Measurements from ENCODE around the gene DYNC2I2. TPM values are rescaled to one million over a fixed set of nuclear protein-coding genes. Genes with fewer than 3 reads are reported as not detected.

Gene DYNC2I2
- total RNA-seq, 1 experiment from 2014 or later: 218 TPM

DNA sequence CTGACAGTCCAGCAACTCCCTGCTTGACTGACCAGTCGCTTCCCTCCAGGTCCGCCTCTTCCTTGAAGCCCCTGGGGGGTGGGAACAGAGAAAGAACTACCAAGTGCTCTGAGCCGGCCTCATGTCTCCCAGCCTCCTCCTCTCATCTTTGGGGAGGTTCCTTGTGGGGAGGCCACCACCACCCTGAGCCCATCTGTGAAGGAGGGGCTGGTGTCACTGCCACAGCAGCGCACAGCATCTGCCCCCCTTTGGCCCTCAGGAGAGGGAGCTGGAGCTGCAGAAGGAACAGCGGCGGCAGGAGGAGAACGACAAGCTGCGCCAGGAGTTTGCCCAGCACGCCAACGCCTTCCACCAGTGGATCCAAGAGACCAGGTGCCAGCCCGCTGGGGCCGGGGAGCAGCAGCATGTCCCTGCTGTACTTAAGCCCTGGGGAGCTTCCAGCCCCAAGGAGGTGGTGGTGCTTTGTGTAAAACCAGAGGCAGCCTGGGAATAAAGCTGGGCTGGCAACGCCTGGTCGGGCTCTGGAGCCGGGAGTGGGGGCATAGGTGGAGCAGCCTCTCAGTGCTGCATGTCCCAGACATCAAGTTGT, 29.4 kb downstream of the DYNC2I2 start:
- in situ Hi-C loops (cut with HindIII; ENCODE audit: low pct_unique_long_range_greater_than_20kb, low sequenced_read_pairs): no loop called here
- no peak for DNase-seq (ENCODE audit: low read depth)

GRCh38 chr9:128626181-128626580, 30.5 kb downstream of the DYNC2I2 start:
- in situ Hi-C loops (cut with HindIII; ENCODE audit: low pct_unique_long_range_greater_than_20kb, low sequenced_read_pairs): no loop called here
- no peak for DNase-seq (ENCODE audit: low read depth)

DNA sequence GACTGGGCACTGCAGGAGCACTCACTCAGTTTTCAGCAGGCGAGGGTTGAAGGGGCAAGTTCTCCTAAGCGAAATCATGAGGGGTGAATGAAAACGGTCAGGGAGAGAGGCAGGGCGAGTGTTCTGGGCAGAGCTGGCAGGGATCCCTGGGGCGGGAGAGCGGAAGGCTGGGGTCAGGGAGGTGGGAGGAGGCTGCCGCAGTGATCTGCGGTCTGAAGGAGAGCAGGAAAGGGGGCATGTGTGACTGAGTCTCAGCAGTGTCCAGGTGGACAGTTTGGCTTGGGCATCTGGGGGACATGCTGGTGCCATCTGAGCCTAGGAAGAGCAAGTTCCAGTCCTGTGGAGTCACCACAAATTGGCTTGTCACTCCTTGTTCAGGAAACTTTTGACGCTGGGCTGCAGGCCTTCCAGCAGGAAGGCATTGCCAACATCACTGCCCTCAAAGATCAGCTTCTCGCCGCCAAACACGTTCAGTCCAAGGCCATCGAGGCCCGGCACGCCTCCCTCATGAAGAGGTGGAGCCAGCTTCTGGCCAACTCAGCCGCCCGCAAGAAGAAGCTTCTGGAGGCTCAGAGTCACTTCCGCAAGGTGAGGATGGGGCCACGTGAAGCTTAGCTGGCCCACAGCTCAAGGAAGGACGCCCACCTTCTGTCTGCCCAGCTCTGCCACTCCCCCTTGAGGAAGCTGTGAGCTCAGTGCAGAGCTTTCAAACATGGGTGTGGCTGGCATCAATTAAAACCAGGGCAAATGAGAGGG, 31.1 kb downstream of the DYNC2I2 start:
- DNase-seq (ENCODE audit: low read depth): no peak
- in situ Hi-C loops (cut with HindIII; ENCODE audit: low pct_unique_long_range_greater_than_20kb, low sequenced_read_pairs): no loop called here

DNA sequence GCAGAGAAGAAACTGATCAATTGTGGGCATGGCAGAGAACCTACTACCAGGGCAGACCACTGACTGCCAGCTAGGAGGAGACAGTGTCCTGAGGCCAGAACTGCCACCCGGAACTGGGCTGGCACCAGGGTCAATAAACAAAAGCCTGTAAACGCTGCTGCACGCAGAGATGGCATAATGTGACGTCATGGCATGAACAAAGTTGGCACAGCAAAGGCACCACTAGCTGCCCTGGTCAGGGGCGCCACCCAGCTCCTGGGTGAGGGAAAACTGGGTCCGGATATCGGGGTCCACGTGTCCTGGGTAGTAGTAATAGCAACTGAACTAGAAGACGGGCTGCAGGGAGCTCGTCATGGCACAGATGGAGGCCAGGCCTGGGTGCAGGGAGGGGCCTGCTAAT, 32.1 kb downstream of the DYNC2I2 start:
- in situ Hi-C loops (cut with HindIII; ENCODE audit: low pct_unique_long_range_greater_than_20kb, low sequenced_read_pairs): no loop called here
- no peak for DNase-seq (ENCODE audit: low read depth)

DNA sequence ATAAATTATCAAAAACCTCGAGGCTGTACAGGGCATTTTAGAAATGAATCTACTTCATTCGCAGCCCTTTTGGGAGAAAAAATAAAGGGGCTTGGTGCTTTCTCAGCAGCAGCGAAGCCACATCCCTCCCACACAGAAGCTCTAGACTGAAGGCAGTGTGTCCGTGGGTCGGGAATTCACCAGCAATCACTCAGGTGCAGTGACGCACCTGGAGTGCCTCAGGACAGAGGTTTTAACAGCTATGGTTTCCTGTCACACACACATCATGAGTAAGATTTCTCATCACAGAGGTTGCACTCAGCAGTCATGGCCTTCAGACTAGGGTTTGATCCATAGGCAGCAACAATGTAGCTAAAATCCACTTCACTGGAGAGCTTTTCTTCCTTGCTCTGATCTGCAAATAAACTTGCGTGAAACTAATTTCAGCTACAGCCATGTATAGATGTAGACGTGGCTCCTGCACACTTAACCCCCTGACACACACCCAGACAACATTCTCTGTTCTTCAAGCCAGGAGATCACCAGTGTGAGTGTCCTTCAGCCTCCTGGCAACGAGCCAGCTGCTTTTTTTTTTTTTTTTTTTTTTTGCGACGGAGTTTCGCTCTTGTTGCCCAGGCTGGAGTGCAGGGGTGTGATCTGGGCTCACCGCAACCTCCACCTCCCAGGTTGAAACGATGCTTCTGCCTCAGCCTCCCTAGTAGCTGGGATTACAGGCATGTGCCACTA, 34.8 kb downstream of the DYNC2I2 start:
- DNase-seq (ENCODE audit: low read depth): no peak
- in situ Hi-C loops (cut with HindIII; ENCODE audit: low pct_unique_long_range_greater_than_20kb, low sequenced_read_pairs): no loop called here

DNA sequence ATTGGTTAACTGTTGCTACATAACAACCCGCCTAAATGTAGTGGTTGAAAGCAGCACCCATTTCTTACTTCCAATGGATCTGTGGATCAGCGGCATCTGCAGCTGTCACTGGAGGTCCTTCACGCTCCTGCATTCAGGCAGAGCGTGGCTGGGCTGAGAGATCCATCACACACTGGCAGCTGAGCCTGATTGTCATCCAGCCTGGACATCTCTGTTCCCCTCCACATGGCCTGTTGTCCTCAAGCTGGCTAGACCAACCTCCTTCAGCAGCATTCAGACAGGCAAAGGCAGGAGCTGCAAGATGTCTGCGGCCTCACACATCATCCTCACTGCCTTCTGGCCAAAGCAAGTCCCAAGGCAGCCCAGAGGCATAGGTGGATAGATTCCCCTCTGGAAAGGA, 36.9 kb downstream of the DYNC2I2 start:
- DNase-seq (ENCODE audit: low read depth): no peak
- in situ Hi-C loops (cut with HindIII; ENCODE audit: low pct_unique_long_range_greater_than_20kb, low sequenced_read_pairs): no loop called here

GRCh38 chr9:128619127-128619526, 37.5 kb downstream of the DYNC2I2 start:
- in situ Hi-C loops (cut with HindIII; ENCODE audit: low pct_unique_long_range_greater_than_20kb, low sequenced_read_pairs): no loop called here
- DNase-seq (ENCODE audit: low read depth): no peak

GRCh38 chr9:128617943-128618342, 38.7 kb downstream of the DYNC2I2 start:
- DNase-seq (ENCODE audit: low read depth): no peak
- in situ Hi-C loops (cut with HindIII; ENCODE audit: low pct_unique_long_range_greater_than_20kb, low sequenced_read_pairs): no loop called here

DNA sequence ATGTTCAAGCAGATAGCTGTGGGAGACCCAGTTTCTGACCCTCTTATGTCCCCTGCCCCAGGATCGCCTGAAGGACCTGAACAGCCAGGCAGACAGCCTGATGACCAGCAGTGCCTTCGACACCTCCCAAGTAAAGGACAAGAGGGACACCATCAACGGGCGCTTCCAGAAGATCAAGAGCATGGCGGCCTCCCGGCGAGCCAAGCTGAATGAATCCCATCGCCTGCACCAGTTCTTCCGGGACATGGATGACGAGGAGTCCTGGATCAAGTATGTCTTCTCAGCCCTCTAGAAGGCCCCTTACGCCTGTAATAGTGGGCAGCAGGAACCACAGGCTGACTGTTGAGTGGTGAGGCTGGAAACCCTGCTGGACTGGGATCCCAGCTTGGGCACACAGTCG, 41.1 kb downstream of the DYNC2I2 start:
- in situ Hi-C loops (cut with HindIII; ENCODE audit: low pct_unique_long_range_greater_than_20kb, low sequenced_read_pairs): no loop called here
- no peak for DNase-seq (ENCODE audit: low read depth)

DNA sequence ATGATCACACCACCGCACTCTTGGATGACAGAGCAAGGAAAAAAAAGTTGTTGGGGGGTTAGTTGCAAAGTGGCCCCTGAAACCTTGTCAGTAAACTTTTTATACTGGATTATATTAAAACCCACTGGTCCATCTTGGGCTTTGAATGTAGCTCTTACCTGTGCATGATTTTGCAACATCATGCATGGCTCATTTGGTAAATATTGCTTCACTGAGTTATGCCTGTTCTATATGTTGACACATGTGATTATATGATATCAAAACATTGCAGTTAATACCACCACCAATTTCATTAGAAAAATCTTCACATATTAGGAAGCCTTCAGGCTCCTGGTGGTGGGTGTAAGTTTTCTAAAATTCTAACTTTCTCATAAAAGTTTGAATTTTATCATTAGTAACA, 41.9 kb downstream of the DYNC2I2 start:
- in situ Hi-C loops (cut with HindIII; ENCODE audit: low pct_unique_long_range_greater_than_20kb, low sequenced_read_pairs): no loop called here
- no peak for DNase-seq (ENCODE audit: low read depth)

GRCh38 chr9:128611600-128612394, 44.9 kb downstream of the DYNC2I2 start:
- no peak for DNase-seq (ENCODE audit: low read depth)
- in situ Hi-C loops (cut with HindIII; ENCODE audit: low pct_unique_long_range_greater_than_20kb, low sequenced_read_pairs): no loop called here

- in situ Hi-C loops (cut with HindIII; ENCODE audit: low pct_unique_long_range_greater_than_20kb, low sequenced_read_pairs): no loop called here
- no peak for DNase-seq (ENCODE audit: low read depth)
Measured at GRCh38 chr9:128610897-128611296, 45.8 kb downstream of the DYNC2I2 start.

GRCh38 chr9:128607642-128608350, 48.9 kb downstream of the DYNC2I2 start:
- in situ Hi-C loops (cut with HindIII; ENCODE audit: low pct_unique_long_range_greater_than_20kb, low sequenced_read_pairs): no loop called here
- no peak for DNase-seq (ENCODE audit: low read depth)

DNA sequence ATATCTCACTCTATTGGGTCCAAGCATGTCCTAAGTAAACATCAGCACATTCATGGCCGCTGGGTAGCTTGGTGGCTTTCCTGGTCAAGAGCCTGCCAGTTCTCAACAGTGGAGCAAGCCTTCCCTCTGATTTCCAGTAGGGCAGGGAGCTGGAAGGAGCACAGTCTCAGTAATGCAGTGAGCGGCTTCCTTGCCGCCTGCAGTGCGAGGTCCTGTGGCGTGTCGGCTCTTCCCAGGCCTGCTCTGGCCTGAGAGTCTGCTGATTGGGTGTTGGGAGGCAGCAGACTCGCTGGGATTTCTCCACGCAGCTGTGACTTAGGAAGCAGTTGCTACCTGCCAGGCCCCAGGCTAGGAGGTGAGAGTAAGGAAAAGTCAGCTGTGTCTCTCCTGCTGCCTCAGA, 53.0 kb downstream of the DYNC2I2 start:
- DNase-seq (ENCODE audit: low read depth): no peak
- in situ Hi-C loops (cut with HindIII; ENCODE audit: low pct_unique_long_range_greater_than_20kb, low sequenced_read_pairs): no loop called here

DNA sequence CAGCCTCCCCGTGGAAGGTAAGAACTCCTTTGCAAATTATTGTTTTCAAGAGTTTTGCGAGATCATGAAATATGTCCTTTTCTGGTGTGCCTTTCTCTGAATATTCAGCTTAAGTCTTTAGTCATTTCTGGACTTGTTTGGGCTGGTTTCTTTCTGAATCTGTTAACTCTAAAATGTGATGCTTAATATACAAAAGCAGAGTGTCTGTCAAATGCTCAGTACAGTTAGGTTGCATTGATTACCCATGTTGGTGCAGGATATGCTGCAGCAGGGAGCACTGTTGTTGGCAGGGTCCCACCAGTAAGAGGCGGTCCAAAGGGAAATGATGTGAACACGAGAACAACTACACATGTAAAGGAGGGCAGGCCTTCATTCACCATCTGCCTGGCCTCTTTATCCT, 56.5 kb downstream of the DYNC2I2 start:
- DNase-seq (ENCODE audit: low read depth): no peak

DNA sequence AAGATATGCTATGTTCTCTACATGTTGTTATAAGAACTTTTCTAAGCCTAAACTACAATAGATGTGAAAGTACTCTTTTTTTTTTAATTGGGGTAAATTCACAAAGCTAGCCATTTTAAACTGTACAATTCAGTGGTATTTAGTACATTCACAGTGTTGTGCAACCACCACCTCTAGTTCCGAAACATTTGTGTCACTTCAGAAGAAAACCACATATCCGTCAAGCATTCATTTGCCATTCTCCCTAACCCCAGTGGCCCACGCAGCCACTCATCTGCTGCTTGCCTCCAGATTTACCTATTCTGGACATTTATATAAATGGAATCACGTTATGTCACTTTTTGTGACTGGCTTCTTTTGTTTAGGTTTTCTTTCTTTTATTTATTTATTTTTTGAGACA, 61.2 kb downstream of the DYNC2I2 start:
- in situ Hi-C loops (cut with HindIII; ENCODE audit: low pct_unique_long_range_greater_than_20kb, low sequenced_read_pairs): no loop called here
- no peak for DNase-seq (ENCODE audit: low read depth)

More for the DNA sequence above, 56.5 kb downstream of the DYNC2I2 start:
- in situ Hi-C loops (cut with HindIII; ENCODE audit: low pct_unique_long_range_greater_than_20kb, low sequenced_read_pairs): no loop called here

GRCh38 chr9:128593856-128594255, 62.8 kb downstream of the DYNC2I2 start:
- in situ Hi-C loops (cut with HindIII; ENCODE audit: low pct_unique_long_range_greater_than_20kb, low sequenced_read_pairs): no loop called here
- no peak for DNase-seq (ENCODE audit: low read depth)

DNA sequence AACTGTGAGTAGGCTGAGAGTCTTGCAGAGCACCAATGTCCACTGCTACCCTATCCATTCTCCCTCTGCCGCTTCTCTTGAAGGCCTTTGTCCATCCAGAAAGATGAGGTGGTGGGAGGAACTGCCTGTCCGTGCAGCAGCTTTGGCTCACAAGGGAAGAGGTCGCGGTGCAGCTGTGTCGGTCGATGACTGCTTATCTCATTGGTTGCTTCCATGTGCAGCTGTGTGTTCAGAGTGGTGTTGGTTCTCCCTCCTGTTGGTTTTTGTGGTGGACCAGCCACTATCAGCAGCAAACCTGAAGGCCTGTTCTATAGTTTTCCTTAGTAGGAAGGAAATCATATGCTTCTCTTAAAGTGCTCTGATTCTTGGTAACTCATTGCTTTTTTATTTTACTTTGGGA, 63.6 kb downstream of the DYNC2I2 start:
- in situ Hi-C loops (cut with HindIII; ENCODE audit: low pct_unique_long_range_greater_than_20kb, low sequenced_read_pairs): no loop called here

More for the DNA sequence above, 63.6 kb downstream of the DYNC2I2 start:
- no peak for DNase-seq (ENCODE audit: low read depth)
